Measurements from ENCODE around the gene KIF13A.

The KIF13A gene

GRCh38 chr6:17874753-17875152 is 112.7 kb downstream of the KIF13A start:
- no peak overlapping the region for H3K4me3 ChIP-seq (ENCODE audit: low read depth, low read length)
- TF ChIP-seq, protein P1, sequence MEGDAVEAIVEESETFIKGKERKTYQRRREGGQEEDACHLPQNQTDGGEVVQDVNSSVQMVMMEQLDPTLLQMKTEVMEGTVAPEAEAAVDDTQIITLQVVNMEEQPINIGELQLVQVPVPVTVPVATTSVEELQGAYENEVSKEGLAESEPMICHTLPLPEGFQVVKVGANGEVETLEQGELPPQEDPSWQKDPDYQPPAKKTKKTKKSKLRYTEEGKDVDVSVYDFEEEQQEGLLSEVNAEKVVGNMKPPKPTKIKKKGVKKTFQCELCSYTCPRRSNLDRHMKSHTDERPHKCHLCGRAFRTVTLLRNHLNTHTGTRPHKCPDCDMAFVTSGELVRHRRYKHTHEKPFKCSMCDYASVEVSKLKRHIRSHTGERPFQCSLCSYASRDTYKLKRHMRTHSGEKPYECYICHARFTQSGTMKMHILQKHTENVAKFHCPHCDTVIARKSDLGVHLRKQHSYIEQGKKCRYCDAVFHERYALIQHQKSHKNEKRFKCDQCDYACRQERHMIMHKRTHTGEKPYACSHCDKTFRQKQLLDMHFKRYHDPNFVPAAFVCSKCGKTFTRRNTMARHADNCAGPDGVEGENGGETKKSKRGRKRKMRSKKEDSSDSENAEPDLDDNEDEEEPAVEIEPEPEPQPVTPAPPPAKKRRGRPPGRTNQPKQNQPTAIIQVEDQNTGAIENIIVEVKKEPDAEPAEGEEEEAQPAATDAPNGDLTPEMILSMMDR (IDR thresholded peaks at IDR 0.05; ENCODE audit: low read depth, low read length) = no peak

DNA sequence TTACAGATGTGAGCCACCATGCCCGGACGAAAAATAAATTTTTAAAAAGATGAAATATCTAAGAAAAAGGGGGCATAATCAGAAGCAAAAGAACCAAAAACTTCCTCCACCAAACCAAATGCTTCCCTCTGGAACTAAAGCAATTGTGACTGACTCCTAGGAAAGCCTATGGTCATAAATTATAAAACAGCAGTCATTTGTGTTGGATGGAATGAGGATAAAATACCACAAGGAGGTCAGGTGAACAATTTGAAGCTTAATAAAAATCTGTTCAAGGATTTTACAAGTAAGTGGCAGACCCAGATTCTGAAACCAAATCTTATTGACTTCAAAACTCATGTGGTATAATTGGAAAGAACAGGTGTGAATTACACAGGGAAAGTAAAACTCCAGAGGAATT is 114.5 kb downstream of the KIF13A start:
- H3K4me3 ChIP-seq (ENCODE audit: low read depth, low read length) = no peak overlapping the region
- TF ChIP-seq, protein P1 (IDR thresholded peaks at IDR 0.05; ENCODE audit: low read depth, low read length) = no peak

DNA sequence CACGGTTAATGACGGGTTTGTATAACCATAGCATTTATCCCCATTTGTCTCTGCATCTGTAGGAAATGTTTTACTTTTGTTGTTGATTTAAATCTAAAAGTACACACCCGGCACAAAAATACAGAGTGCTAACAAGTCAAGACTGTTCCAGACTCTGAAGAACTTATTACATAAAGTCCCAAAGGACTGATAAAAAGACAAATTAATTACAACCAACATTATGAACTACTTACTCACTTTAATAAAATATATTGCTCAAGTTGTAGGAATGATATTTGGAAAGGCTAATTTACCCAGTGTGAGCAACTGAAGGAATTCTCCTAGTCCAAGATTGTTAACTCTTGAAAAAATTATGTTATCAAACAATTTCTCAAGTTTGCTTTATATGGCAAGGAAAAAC is 115.6 kb downstream of the KIF13A start:
- TF ChIP-seq, protein P1 (IDR thresholded peaks at IDR 0.05; ENCODE audit: low read depth, low read length) = no peak

DNA sequence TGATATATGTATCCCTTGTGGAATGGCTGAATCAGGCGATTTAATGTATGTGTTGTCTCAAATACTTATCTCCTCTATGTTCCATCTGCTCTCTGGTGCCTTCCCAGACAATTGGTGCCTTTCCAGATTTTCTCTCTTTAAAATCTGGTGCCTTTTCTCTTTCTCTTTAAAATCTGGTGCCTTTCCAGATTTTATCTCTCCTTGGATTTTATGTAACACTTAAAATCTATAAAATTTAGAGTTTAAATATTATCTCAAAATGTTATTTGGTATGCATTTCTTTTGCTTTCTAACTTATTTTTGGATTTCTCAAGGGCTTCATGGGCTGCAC is 116.3 kb downstream of the KIF13A start:
- no peak overlapping the region for H3K4me3 ChIP-seq (ENCODE audit: low read depth, low read length)
- TF ChIP-seq, protein P1 (IDR thresholded peaks at IDR 0.05; ENCODE audit: low read depth, low read length) = no peak

More for the DNA sequence above, 115.6 kb downstream of the KIF13A start:
- H3K4me3 ChIP-seq (ENCODE audit: low read depth, low read length) = no peak overlapping the region

- no peak overlapping the region for H3K4me3 ChIP-seq (ENCODE audit: low read depth, low read length)
- TF ChIP-seq, protein P1 (IDR thresholded peaks at IDR 0.05; ENCODE audit: low read depth, low read length) = no peak
These were observed 116.9 kb downstream of the KIF13A start for GRCh38 chr6:17870300-17871188.

DNA sequence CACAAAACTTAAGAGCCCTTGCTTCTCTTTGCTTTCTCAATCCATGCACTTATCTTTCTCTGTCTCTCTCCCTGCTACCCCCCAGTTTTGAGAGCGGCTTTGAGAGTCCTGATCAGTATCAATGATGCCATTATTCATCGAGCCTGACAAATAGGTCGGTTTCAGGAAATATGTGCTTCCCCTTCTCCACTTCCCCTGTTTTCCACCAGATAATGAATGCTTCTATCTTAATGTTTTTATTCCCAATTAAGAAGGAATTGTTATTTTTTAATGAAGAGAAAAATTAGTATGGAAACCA is 117.7 kb downstream of the KIF13A start:
- no peak overlapping the region for H3K4me3 ChIP-seq (ENCODE audit: low read depth, low read length)
- TF ChIP-seq, protein P1 (IDR thresholded peaks at IDR 0.05; ENCODE audit: low read depth, low read length) = no peak

GRCh38 chr6:17869010-17869752 is 118.3 kb downstream of the KIF13A start:
- H3K4me3 ChIP-seq (ENCODE audit: low read depth, low read length) = no peak overlapping the region
- TF ChIP-seq, protein P1 (IDR thresholded peaks at IDR 0.05; ENCODE audit: low read depth, low read length) = no peak

Data from WI38 (cell line).